Stimulated activated naive CD8-positive, alpha-beta T cell treated with anti-CD3 and anti-CD28 coated beads, Interleukin-15, Interleukin-2, amounts not matched to agents 100 ng/mL and 50 ng/mL, for 24 hours (primary cell): ENCODE measurements around the gene PSME2.

Experiments
- H3K27ac Mint-ChIP-seq: one replicate; pipeline ENCODE4 v1.8.0; 2021; ENCODE audit warnings: mild to moderate bottlenecking, mixed read lengths
- H3K27me3 Mint-ChIP-seq: one replicate; pipeline ENCODE4 v1.8.0; 2021; ENCODE audit warnings: mixed read lengths
- H3K36me3 Mint-ChIP-seq: one replicate; pipeline ENCODE4 v1.8.0; 2021; ENCODE audit warnings: low read depth, mixed read lengths
- H3K4me1 Mint-ChIP-seq: one replicate; pipeline ENCODE4 v1.8.0; 2021; ENCODE audit warnings: low read depth, mixed read lengths
- H3K4me3 Mint-ChIP-seq: one replicate; pipeline ENCODE4 v1.8.0; 2021; ENCODE audit warnings: mild to moderate bottlenecking, mixed read lengths
- H3K9me3 Mint-ChIP-seq: one replicate; pipeline ENCODE4 v1.8.0; 2021; ENCODE audit warnings: mixed read lengths

The PSME2 gene

GRCh38 chr14:24184104-24184970, 37.9 kb upstream of the PSME2 start:
- Mint-ChIP-seq H3K36me3 (peaks cover 57% of the 10 kb centered on the region), H3K27ac (no peak overlapping the region), H3K4me3 (no peak overlapping the region), H3K9me3 (no peaks in the 10 kb centered on the region), H3K4me1 (peaks cover 23% of the 10 kb centered on the region), H3K27me3 (no peaks in the 10 kb centered on the region)

- Mint-ChIP-seq H3K27ac (no peak overlapping the region), H3K9me3 (no peaks in the 10 kb centered on the region), H3K36me3 (peaks cover 63% of the 10 kb centered on the region), H3K4me3 (no peak overlapping the region), H3K27me3 (no peaks in the 10 kb centered on the region), H3K4me1 (peaks cover 16% of the 10 kb centered on the region)
These were observed 36.6 kb upstream of the PSME2 start for GRCh38 chr14:24183014-24183481.

DNA sequence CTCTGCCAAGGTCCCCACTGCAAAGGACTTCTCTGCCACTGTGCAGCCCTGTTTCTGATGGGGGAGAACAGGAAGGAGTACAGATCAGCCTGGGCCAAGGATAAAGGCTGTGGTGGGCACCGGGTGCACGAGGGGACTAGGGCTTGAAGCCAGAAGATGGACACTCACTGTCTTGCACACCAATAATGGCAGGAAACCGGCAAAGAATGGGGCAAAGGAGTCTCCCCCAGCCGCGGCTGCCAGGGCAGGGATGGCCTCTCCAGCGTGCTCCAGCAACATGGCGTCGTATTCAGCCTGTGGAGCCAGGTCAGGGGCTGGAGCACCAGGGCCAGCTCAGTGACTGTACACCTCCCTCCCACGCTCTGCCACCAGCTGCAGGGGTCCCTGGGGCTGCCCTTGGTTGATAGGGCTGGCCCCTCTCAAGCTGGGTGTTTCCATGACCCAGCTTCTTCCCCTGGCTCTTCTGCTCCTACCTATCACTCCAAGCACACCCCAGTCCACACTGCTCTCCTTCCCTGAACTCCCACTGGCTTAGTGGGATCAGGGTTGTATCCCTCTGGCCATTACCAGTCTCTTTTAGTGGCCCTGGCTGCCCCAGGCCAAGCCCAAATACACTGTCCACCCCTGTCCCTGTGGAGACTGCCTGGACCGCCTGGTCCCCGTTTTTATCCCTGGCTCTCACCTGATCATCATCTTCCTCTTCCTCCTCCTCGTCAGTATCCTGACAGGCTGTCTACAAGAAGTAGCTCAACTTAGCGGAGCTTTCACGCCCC, 35.9 kb upstream of the PSME2 start:
- H3K27me3 Mint-ChIP-seq, result no peaks in the 10 kb centered on the region
- H3K9me3 Mint-ChIP-seq, result no peaks in the 10 kb centered on the region
- H3K4me1 Mint-ChIP-seq, result peaks cover 9% of the 10 kb centered on the region
- H3K36me3 Mint-ChIP-seq, result peaks cover 57% of the 10 kb centered on the region
- peak overlapping the region; percentile 65 for H3K27ac Mint-ChIP-seq
- no peak overlapping the region for H3K4me3 Mint-ChIP-seq

- Mint-ChIP-seq H3K4me1 (peaks cover 3% of the 10 kb centered on the region), H3K4me3 (no peak overlapping the region), H3K36me3 (peaks cover 56% of the 10 kb centered on the region), H3K27me3 (no peaks in the 10 kb centered on the region), H3K9me3 (no peaks in the 10 kb centered on the region), H3K27ac (no peak overlapping the region)
These were observed 35.1 kb upstream of the PSME2 start for GRCh38 chr14:24181371-24182077.

GRCh38 chr14:24179961-24180796, 33.8 kb upstream of the PSME2 start:
- no peaks in the 10 kb centered on the region for H3K27me3 Mint-ChIP-seq
- H3K27ac Mint-ChIP-seq, result peak overlapping the region; percentile 71
- H3K9me3 Mint-ChIP-seq, result no peaks in the 10 kb centered on the region
- peaks cover 3% of the 10 kb centered on the region for H3K4me1 Mint-ChIP-seq
- H3K4me3 Mint-ChIP-seq, result peak overlapping the region; percentile 13
- H3K36me3 Mint-ChIP-seq, result peaks cover 50% of the 10 kb centered on the region

DNA sequence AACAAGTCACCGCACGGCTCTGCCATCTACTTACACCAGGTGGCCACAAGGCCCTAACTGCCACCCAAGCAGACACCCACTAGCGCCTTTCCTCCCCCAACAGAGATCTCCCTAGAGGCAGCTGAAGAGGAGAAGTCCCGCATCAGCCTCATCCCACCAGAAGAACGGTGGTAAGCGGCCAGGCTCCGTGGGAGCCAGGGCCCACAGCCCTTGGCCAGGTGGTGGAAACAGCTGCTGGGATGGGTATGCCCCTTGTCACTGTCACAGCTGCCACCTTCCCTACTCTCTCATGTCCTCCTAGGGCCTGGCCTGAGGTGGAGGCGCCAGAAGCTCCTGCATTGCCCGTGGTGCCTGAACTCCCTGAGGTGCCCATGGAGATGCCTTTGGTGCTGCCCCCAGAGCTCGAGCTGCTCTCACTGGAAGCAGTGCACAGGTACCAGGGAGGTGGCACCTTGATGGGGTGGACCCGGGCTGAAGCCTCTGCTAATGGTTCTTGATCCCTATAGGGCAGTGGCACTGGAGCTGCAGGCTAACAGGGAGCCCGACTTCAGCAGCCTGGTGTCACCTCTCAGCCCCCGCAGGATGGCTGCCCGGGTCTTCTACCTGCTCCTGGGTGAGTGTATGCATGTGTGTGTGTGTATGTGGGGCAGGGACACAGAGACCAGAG, 33.0 kb upstream of the PSME2 start:
- H3K27me3 Mint-ChIP-seq, result no peaks in the 10 kb centered on the region
- peak overlapping the region; percentile 13 for H3K4me3 Mint-ChIP-seq
- H3K4me1 Mint-ChIP-seq, result peaks cover 3% of the 10 kb centered on the region
- no peaks in the 10 kb centered on the region for H3K9me3 Mint-ChIP-seq
- H3K36me3 Mint-ChIP-seq, result peaks cover 52% of the 10 kb centered on the region
- H3K27ac Mint-ChIP-seq, result peak overlapping the region; percentile 71

DNA sequence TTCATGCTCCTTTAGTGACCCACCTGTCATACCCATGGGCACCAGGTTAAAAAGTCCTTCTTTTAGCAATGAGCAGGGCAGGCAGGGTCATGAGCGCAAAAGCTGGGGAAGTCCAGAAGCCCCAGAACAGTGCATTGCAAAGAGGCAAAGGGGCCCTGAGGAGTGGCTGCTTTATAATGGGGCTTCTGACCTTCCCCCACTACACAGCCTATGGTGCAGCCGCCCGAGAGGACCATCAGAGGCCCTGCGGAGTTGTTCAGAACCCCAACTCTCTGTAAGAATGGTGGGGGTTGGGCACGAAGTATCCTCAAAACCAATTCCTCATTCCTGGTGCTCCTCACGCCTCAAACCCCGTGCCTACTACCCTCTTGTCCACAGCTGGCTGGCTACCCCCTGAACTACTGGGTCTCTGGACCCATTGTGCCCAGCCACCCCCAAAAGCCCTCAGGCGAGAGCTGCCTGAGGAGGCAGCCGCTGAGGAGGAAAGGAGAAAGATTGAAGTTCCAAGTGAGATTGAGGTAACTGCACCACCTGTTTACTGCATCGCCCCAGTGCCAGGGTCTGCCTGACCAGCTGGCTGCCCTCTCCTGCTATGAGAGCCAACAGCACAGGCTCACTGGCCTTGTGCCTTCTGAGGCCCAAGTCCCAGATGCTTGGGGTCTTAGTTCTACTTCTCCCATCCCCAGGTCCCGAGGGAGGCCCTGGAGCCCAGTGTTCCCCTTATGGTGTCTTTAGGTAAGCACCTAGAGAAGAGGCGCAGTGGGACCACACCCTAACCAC, 32.2 kb upstream of the PSME2 start:
- Mint-ChIP-seq H3K27ac (peak overlapping the region; percentile 38), H3K4me1 (peaks cover 3% of the 10 kb centered on the region), H3K27me3 (no peaks in the 10 kb centered on the region), H3K9me3 (no peaks in the 10 kb centered on the region), H3K36me3 (peaks cover 54% of the 10 kb centered on the region), H3K4me3 (no peak overlapping the region)

DNA sequence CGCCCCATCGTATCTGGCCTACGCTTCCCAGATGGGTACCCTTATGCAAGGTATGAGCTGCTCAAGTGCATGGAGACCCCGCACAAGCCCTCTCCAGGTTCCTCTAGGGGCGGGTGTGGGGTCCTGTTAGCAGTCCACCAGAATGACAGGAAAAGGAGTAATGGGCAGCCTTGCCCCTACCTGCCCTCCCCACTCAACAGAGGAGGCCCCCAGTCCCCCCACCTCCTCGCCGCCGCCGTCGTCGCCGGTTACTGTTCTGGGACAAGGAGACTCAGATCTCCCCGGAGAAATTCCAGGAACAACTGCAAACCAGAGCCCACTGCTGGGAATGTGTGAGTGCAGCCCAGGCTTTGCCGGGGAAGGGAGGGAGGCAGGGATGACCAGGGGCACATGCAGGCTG, 31.5 kb upstream of the PSME2 start:
- H3K4me3 Mint-ChIP-seq, result no peak overlapping the region

GRCh38 chr14:24177041-24177825, 30.8 kb upstream of the PSME2 start:
- H3K4me3 Mint-ChIP-seq, result no peak overlapping the region
- H3K36me3 Mint-ChIP-seq, result peaks cover 49% of the 10 kb centered on the region
- H3K27ac Mint-ChIP-seq, result peak overlapping the region; percentile 49
- H3K27me3 Mint-ChIP-seq, result no peaks in the 10 kb centered on the region
- peaks cover 5% of the 10 kb centered on the region for H3K4me1 Mint-ChIP-seq
- no peaks in the 10 kb centered on the region for H3K9me3 Mint-ChIP-seq

More for the DNA sequence above, 31.5 kb upstream of the PSME2 start:
- Mint-ChIP-seq H3K27me3 (no peaks in the 10 kb centered on the region), H3K9me3 (no peaks in the 10 kb centered on the region), H3K4me1 (peaks cover 3% of the 10 kb centered on the region), H3K27ac (no peak overlapping the region), H3K36me3 (peaks cover 55% of the 10 kb centered on the region)

DNA sequence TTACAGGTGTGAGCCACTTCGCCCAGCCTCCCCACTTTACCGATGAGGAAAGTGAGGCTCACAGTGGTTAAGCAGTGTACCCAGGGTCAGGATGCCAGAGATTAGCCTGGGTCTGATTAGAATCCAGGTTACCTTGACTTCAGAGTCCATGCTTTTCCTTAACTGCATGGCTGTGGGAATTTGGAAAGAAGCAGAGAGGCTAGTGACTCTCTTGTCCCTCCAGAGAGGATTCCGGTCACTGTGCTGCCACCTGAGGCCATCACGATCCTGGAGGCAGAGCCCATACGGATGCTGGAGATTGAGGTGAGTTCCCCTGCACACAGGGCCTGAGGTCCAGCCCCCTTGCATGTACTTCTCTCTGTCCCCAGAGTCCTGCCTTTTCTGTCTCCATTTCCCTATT, 30.2 kb upstream of the PSME2 start:
- Mint-ChIP-seq H3K36me3 (peaks cover 44% of the 10 kb centered on the region), H3K27ac (no peak overlapping the region), H3K9me3 (no peaks in the 10 kb centered on the region), H3K27me3 (no peaks in the 10 kb centered on the region), H3K4me3 (no peak overlapping the region), H3K4me1 (peaks cover 9% of the 10 kb centered on the region)

GRCh38 chr14:24172871-24173281, 26.5 kb upstream of the PSME2 start:
- Mint-ChIP-seq H3K4me3 (peak overlapping the region; percentile 80), H3K4me1 (peaks cover 26% of the 10 kb centered on the region), H3K36me3 (peaks cover 34% of the 10 kb centered on the region), H3K27ac (no peak overlapping the region), H3K9me3 (no peaks in the 10 kb centered on the region), H3K27me3 (no peaks in the 10 kb centered on the region)

DNA sequence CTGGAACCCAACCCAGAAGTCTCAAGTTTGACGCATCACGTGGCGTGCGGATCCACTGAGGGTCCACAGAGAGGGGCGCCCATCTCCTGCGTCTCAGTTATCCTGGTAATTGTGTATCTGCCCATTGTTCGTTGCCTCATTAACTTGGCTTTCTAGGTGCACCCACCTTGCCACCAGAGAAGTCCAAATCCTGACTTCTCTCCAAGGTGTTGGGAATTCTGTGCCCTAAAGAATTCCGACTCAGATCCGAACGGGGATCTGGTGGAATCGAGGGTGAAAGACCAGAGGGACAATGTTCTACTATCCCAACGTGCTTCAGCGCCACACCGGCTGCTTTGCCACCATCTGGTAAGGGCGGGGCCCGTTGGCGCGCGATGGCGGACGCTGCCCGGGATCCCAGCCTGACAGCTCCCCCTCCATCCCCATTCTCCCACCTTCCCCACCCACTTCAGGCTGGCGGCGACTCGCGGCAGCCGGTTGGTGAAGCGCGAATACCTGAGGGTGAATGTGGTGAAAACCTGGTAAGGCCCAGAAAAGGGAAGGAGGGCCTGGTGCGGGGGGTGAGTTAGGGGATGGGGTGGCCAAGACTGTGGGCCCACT, 26.0 kb upstream of the PSME2 start:
- H3K36me3 Mint-ChIP-seq, result peaks cover 39% of the 10 kb centered on the region
- H3K27ac Mint-ChIP-seq, result peak overlapping the region; percentile 40
- H3K4me3 Mint-ChIP-seq, result peak overlapping the region; percentile 80
- peaks cover 28% of the 10 kb centered on the region for H3K4me1 Mint-ChIP-seq
- no peaks in the 10 kb centered on the region for H3K9me3 Mint-ChIP-seq
- H3K27me3 Mint-ChIP-seq, result no peaks in the 10 kb centered on the region
